Stimulated activated CD4-positive, alpha-beta T cell treated with anti-CD3 and anti-CD28 coated beads, Interleukin-4, amount 100 ng/mL, for 1 hour (primary cell): Measurements from ENCODE around the gene DENND6B.
"Not testable (repeated sequence)": the region's sequence is repeated elsewhere in the genome, so short reads cannot be mapped to it uniquely, and the experiment has no call there.

ENCODE experiments used
- DNase-seq: peaks from one replicate; pipeline ENCODE4 v3.0.0-alpha.2; 2020

The DENND6B gene

GRCh38 chr22:50338860-50339462 lies 12.1 kb upstream of the DENND6B start:
- DNase-seq: no peak

GRCh38 chr22:50338042-50338573 lies 11.3 kb upstream of the DENND6B start:
- no peak for DNase-seq

- no peak for DNase-seq
Observed at GRCh38 chr22:50337262-50338041, 10.6 kb upstream of the DENND6B start.

- DNase-seq: not testable (repeated sequence)
Observed at GRCh38 chr22:50334433-50334832, 7.6 kb upstream of the DENND6B start.

GRCh38 chr22:50329236-50329635 lies 2.4 kb upstream of the DENND6B start:
- no peak for DNase-seq

GRCh38 chr22:50327711-50328019 lies 853 bp upstream of the DENND6B start:
- DNase-seq: no peak

- DNase-seq: no peak
Observed at GRCh38 chr22:50326225-50326955, 422 bp downstream of the DENND6B start.

- no peak for DNase-seq
Observed at GRCh38 chr22:50325444-50326224, 1.2 kb downstream of the DENND6B start.

GRCh38 chr22:50323900-50324299 lies 2.9 kb downstream of the DENND6B start:
- DNase-seq: no peak

- not testable (repeated sequence) for DNase-seq
Observed at GRCh38 chr22:50322382-50323104, 4.3 kb downstream of the DENND6B start.

GRCh38 chr22:50320671-50321325 lies 6.0 kb downstream of the DENND6B start:
- no peak for DNase-seq

GRCh38 chr22:50320116-50320515 lies 6.7 kb downstream of the DENND6B start:
- no peak for DNase-seq

GRCh38 chr22:50319503-50319951 lies 7.3 kb downstream of the DENND6B start:
- no peak for DNase-seq

- no peak for DNase-seq
Observed at GRCh38 chr22:50318698-50319411, 8.0 kb downstream of the DENND6B start.

GRCh38 chr22:50318356-50318697 lies 8.5 kb downstream of the DENND6B start:
- DNase-seq: no peak

GRCh38 chr22:50317674-50318073 lies 9.1 kb downstream of the DENND6B start:
- DNase-seq: no peak

- no peak for DNase-seq
Observed at GRCh38 chr22:50317178-50317577, 9.6 kb downstream of the DENND6B start.

- no peak for DNase-seq
Observed at GRCh38 chr22:50316114-50317065, 10.4 kb downstream of the DENND6B start.

GRCh38 chr22:50315289-50316113 lies 11.3 kb downstream of the DENND6B start:
- no peak for DNase-seq
